CD4-positive, alpha-beta T cell treated with Interleukin-2 at 100 ng/mL for 4 hours (primary cell): ENCODE measurements around the gene METTL16.
"Not testable (repeated sequence)": the region's sequence is repeated elsewhere in the genome, so short reads cannot be mapped to it uniquely, and the experiment has no call there.

Experiments used
- DNase-seq: peaks from one replicate; pipeline ENCODE4 v3.0.0-alpha.2; 2020; ENCODE audit warnings: low spot score

The METTL16 gene

DNA sequence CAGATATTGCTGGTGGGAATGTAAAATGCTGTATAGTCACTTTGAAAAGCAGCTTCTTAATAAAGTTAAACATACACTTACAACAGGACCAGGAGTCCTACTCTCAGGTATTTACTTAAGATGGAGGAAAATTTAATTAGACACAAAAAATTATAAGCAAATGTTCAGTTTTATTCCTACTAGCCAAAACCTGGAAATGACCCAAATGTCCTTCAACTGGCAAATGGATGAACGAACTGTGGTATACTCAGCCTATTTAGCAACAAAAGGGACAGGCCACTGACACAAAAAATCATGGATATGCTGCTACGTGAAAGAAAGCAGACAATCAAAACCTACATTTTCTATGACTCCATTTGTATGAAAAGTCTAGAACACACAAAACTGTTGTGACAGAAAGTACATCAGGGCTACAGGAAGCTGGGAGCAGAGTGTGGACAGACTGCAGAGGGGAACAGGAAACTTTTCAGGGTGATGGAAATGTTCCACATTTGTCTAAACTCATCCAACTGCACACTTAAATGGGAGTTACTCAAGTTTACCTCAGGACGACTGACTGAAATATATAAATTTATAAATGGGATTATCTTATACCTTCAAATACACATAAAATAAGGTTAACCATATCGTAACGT, 61.6 kb downstream of the METTL16 start:
- DNase-seq = no peak

DNA sequence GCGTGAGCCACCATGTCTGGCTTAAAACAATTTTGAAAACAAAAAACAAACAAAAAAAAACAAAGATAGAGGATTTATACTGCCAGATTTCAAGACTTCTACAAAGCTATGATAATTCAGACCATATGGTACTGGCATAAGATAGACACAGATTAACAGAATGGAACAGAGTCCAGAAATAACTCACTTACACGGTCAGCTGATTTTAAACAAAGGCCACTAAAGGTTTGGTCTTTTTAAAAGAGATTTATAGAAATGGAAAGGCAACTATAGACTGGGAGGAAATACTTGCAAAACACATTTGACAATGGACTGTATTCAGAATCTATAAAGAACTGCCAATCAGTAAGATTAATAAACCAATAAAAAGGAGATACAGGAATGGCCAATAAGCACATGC, 62.2 kb downstream of the METTL16 start:
- DNase-seq = no peak

DNA sequence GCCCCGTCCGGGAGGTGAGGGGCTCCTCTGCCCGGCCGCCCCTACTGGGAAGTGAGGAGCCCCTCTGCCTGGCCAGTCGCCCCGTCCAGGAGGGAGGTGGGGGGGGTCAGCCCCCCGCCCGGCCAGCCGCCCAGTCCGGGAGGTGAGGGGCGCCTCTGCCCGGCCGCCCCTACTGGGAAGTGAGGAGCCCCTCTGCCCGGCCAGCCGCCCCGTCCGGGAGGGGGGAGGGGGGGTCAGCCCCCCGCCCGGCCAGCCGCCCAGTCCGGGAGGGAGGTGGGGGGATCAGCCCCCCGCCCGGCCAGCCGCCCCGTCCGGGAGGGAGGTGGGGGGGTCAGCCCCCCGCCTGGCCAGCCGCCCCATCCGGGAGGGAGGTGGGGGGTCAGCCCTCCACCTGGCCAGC, 64.2 kb downstream of the METTL16 start:
- not testable (repeated sequence) for DNase-seq

DNA sequence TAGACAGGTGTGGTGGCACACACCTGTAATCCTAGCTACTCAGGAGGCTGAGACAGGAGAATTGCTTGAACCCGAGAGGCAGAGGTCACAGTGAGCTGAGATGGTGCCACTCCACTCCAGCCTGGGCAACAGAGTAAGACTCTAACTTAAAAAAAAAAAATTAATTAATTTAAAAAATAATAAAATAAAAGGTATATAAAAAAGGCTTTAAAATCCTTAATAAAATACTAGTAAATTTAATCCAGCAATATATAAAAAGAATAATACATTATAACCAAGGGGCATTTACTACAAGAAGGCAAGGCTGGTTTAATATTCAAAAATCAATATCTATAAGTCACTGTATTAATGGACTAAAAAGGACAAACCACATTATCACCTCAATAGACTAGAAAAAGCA, 66.0 kb downstream of the METTL16 start:
- DNase-seq = no peak

DNA sequence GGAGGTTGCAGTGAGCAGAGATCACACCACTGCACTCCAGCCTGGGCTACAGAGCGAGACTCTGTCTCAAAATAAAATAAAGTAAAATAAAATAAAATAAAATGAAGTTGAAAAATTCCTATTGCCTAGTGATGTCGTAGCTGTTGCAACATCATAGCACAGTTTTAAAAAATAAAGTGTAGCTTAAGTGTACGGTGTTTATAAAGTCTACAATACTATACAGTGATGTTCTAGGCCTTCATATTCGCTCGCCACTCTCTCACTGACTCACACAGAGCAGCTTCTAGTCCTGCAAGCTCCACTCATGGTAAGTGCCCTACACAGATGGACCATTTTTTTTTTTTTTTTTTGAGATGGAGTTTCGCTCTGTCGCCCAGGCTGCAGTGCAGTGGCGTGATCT, 67.3 kb downstream of the METTL16 start:
- DNase-seq = no peak

DNA sequence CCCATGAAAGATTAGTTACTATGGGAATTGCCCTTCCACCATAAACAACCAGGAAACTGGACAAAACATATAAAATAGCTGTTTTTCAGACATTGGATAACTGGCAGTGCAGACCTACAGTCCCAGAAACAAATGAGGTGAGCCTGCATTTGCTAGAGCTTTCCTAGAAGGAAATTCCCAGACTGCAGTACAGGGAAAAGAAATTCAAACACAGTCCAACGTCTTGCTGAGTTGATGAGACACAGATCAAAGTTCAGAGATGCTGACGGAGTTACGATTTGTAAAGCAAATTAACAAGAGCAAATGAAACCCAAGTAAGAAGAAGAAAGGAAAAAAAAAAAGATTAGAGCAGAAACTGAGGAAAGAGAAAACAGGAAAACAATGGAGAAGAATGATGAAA, 69.5 kb downstream of the METTL16 start:
- DNase-seq = no peak

DNA sequence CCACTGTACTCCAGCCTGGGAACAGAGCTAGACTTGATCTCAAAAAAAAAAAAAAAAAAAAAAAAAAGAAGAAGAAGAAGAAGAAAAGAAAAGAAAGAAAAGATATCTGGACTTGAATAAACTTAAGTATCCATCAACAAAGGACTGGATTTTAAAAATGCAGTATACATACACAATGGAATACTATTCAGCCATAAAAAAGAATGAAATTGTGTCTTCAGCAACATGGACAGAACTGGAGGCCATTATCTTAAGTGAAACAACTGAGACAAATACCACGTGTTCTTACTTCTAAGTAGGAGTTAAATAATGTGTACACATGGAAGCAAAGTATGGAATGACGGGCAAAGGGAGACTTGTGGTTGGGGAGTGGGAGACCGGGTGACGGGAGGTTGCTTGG, 70.8 kb downstream of the METTL16 start:
- DNase-seq = no peak

DNA sequence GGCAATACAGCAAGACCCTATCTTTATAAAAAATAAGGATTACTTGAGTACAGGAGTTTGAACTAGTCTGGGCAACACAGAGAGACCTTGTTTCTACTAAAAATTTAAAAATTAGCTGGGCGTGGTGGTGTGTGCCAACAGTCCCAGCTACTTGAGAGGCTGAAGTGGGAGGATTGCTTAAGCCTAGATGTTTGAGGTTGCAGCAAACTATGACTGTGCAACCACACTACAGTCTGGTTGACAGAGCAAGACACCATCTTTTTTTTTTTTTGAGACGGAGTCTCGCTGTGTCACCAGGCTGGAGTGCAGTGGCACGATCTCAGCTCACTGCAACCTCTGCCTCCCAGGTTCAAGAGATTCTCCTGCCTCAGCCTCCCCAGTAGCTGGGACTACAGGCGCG, 71.7 kb downstream of the METTL16 start:
- not testable (repeated sequence) for DNase-seq

DNA sequence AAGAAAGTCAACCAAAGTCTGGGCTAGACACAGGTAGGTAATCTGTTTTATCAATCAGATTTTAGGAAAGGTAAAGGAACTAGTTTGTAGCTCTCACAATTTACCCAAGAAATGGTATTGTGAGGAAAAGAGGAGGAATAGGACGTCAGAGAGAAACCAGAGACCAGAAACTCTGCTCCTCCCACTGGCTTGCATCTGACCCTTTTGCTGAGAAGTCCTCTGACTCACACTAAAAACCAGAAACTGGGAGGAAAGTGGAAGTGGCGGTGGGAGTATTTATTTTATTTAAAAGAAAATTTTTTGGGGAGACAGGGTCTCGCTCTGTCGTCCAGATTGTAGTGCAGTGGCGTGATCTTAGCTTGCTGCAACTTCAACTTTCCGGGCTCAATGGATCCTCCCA, 72.9 kb downstream of the METTL16 start:
- no peak for DNase-seq

DNA sequence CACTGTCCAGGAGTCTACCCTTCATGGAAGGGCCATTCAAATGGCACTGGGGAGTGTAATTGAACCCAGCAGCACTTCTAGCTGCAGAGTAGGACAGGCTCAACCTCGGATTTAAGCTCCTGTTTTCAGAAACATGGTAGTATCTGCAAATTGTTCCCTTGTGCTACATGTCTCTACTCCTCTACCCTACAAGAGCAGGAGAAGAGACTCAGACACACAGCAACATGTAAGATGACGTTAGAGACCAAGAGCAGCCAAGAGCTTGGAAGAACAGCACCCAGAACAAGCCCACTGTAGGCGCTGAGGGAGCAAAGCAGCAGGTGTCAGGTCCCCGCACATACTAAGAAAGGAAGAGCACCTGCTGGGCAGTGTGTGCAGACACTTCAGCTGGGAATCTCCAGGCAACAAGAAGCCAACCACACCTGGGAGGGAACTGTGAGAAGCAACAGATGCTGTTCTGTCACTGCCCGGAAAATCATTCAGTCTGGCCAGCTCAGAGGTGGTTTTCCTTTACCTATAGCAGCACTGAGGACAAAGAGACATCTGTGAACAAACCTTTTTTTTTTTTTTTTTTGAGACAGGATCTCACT, 75.3 kb downstream of the METTL16 start:
- DNase-seq = no peak

DNA sequence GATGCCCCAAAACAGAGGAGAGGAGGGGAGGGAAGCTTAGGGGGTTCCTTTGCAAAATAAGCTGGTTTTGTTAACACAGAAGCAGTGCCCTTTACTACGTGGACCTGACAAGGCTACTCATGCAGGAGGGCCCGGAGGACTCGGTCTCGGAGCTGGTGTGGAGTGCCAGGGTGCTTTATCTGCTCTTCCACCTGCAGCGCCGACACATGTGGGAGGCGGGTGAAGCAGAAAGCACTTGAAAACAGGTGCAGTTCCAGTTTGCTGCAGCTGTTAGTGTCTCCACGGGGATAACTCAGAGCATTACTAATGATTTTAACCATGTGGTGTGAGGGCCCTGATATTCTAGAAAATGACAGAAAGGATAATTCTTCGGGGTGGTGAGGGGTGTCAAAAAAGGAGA, 75.8 kb downstream of the METTL16 start:
- DNase-seq = no peak

DNA sequence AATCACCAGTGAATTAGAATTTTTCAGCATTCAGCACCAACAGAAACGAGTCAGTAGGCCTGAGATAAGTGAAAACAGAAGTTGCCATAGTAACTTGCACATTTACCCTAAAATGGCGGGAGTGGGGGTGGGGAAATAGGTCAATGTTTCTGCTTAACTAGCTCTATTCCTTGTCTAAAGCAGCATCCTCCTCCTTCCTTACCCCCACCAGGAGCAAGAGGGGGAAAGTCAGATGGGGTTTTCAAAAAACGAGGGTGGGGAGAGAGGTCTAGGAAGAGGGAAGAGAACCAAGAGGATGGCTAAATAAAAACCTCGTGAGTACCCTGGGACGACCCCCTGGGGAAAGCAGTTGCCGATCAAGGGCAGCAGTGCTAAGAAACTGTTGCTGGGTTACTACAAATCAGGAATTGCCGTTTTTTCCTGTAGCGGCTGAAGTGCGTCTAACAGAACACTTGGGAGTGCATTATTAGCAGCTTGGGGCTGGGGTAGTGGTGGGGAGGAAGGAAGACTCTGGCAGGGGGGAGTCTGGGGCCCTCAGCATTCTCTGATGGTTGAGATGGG, 76.4 kb downstream of the METTL16 start:
- DNase-seq = no peak

DNA sequence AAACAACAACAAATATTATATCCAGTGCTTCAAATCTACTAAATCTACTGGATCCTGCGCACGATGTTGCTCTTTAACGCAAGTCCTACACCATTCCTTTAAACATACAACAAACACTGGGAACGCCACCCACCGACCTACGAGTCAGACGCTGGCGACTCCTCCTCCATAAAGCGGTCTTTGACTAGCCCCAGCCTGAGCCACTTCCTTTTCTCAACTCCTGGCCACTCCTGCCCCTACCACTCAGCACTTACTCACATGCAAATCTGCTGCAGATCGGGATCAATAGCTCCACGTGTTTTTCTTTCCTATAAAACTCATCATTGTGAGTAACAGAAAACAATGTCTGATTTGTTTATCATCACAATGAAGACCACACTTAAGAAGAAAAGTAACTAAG, 78.0 kb downstream of the METTL16 start:
- no peak for DNase-seq

DNA sequence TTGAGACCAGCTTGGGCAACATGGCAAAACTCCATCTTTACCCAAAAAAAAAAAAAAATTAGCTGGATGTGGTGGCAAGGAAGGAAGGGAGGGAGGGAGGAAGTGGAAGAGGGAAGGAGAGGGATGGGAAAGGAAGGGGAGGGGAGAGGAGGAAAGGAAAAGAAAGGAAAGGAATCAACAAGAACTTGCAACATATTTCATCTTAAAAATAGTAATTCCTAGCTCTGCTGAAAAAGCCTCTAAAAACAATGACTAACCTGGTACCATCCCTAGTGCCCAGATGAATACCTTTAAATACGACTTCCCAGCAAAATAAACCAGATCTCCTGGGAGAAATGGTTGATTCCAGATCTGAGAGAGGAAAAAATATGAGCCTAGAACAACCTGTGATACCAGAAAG, 83.8 kb downstream of the METTL16 start:
- no peak for DNase-seq

DNA sequence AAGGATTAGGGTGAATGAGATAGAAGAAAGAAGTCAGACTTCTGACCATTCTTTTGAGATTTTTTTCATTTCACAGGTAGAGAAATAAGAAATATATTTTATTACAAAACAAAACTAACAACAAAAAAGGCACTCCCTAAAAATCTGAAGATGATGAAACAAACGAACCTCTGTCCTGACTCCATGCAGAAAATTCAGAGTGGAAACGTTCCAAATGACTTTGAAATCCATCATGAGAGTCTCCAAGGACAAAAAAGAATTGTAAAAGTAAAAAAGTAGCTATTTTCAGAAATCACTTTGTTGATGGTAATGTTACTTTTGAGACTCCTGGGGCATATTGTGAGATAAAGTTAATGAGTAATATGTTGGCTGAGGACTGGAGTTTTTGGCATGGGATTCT, 84.5 kb downstream of the METTL16 start:
- no peak for DNase-seq

DNA sequence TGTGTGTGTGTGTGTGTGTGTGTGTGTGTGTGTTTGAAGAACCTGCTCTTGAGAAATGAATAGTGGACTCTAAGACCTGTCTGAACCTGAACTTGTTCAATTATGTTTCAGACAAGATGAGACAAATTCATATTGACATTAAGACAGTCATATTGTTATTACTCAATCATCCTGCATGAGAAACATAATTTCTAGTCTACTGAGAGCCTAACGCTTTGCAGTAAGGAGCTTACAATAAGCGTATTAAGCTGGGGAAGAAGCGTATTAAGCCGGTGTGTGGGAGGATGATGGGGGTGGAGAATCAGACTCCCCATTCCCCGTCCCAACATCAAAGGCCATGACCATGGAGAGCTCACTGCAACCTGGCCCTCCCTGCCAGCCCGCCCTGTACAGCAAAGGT, 88.4 kb downstream of the METTL16 start:
- no peak for DNase-seq

DNA sequence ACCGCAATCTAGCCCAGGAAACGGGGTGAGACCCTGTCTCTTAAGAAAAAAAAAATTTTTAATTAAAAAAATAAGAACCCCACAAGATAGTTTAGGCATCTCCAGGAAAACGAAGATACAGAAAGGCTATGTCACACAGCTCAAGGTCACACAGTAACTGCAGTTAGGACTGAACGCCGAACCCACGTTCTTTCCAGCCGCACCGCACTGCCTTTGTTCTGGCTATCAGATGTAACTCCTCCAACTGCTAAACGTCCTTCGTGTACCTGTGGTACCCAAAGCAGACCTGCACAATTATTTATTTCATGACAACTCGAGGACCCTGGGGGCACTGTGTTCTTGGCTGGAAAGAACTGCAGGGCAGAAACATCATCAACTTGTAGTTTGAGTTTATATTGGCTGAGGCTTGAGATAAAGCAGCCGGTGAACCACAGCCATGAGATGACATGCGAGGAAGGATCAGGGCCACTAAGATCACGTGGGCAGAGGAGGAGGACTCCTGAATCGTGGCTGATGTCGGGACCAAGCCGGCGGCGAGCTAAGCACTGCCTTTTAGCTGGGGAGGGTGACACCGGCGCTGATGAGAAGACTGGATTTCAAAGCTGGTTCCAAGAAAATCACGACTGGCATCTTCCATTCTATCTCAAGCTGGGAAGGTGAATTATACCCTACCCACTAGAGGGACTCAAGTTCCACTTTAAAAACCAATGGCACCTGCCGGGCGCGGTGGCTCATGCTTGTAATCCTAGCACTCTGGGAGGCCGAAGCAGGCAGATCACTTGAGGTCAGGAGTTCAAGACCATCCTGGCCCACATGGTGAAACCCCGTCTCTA, 90.2 kb downstream of the METTL16 start:
- no peak for DNase-seq

DNA sequence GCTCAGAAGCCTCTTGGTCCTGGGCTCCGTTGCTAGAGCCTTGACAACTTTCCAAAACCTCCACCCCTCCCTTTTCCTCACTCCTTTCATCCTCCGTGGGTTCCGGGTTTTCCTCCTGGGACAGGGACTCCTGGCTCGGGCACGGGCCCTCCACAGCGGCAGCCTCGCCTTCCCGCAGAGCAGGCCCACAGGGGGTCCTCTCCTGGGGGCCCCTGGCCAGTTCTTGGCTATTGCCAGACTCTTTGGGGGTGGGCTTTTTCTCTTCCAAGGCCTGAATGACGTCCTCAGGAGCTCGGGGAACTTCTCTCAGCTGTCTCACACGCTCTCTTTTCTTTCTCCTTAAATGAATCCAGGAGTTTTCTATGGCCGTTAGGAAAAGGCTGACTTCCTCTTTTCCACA, 91.5 kb downstream of the METTL16 start:
- DNase-seq = no peak

DNA sequence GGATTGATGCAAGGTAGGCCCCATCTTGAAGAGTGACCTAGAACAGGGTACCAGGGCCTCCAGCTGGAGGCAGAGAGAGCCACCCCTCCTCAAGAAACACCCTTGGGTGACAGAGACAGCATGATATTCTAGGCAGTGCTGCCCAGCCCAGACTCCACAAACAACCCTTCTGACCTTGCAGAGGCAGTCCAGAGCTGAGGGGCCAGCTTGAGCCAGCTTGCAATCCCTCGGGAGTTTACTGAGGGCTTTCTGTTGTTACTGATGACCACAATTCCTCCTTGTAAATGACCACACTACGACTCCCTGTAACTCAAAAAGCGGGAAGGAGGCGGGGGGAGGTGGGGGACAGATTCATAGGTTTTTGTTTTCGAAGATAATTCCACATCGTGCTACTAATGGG, 92.2 kb downstream of the METTL16 start:
- DNase-seq = no peak

DNA sequence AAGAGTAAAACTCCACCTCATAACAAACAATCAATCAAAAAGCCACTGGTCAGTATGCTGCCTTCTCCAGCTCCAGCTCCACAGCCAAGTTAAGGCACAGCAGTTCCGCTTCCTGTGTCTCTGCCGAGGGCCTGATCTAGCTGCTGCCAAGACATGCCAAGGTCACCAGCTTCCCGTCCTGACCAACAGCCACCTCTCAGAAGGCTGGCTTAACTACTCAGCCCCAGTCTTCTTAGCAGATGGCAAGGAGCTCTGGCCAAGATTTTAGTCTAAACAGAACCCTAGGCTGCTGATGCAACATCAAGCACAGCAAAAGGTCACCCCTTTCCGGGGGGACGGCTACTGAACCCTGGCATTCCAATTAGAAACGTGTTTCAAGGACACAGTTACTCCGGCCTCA, 93.1 kb downstream of the METTL16 start:
- no peak for DNase-seq

DNA sequence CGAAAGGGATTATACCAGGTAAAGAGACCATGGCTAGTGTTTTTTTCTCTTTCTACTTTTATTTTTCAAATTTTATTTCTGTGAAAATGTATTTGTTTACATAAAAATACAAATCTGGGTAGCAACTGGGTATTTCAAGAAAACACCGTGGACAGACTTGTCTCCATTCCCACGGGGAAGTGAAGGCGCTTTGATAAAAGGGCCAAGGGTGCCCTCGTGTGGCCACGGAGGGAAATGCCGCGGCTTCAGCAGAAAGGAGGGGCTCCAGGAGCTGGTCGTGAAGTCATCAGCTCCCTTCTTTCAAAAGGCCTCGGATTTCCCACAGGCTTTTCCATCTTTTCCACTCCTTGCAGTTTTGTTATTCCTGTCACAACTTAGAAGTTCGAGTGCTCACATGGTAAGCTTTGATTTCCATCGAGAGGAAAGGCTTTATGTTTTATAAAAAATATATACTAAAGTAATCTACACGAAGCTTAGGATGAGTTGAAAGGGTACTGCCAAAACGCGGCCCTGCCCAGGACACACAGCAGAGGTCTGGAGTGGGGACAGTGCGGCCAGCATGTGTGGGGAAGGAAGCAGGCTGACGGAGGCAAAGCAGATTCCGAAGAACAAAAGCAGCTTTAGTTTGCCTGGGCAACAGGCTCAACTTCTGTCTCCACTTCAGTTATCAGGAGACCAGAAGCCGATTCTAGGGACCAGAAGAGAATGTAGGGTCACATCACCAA, 95.5 kb downstream of the METTL16 start:
- peak; percentile 89 for DNase-seq

DNA sequence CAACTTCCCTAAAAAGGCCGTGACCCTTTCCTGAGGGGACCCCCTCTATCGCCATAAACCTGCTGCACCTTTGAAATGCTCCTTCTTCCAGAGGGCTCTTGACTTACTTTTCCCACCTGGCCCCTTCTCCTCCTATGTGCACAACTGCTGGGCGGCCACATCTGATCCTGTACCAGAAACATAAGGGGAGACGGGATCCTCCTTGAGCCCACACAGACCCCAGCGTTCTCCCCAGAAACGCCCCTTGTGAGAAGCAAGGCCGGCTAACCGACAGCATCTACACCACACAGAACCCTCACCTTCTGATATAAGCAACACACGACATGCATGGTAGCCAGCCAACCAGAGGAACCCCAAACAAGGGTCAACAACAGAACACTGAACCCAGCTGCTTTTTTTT, 96.6 kb downstream of the METTL16 start:
- no peak for DNase-seq
